HepG2 (cell line): ENCODE measurements around the gene PFDN2. TPM values are rescaled to one million over a fixed set of nuclear protein-coding genes. Genes with fewer than 3 reads are reported as not detected.
A peak's percentile ranks its signal among the peaks of the same experiment; 100 is the strongest.

Experiments used
- ATAC-seq: fragments of 200-7000 bp; cut with Tn5 transposase; 3 replicates; pipeline ENCODE4 v1.9.1; 2020; ENCODE audit warnings: mild to moderate bottlenecking, moderate library complexity
- BruUV-seq: library from RNA; stranded (reverse); fragments of 400-500 nt; replicated peaks from 2 replicates; lab custom pipeline; 2021; lab: Mats Ljungman, UMichigan
- CTCF ChIA-PET: fragments of 300-600 bp; formaldehyde crosslinking; extraction: SDS; loops from one replicate; lab custom pipeline; 2021; ENCODE audit warnings: low total read pairs, inconsistent platforms, low intra/inter-chr PET ratio; lab: Yijun Ruan, JAX
- POLR2A ChIA-PET: fragments of 350-600 bp; sonication (Branson Sonifier 250); formaldehyde crosslinking; loops from one replicate; lab custom pipeline; 2020; ENCODE audit warnings: antibody characterized with exemption, inconsistent platforms; lab: Yijun Ruan, JAX
- DNase-seq: peaks from one replicate; pipeline ENCODE4 v3.0.0-alpha.2; 2015; ENCODE audit warnings: low spot score
- FAIRE-seq: peaks from 3 replicates; lab custom pipeline; 2011; peaks lifted over from hg19 to GRCh38; lab: Jason Lieb, UNC
- H2AFZ ChIP-seq: one replicate; pipeline ENCODE4 v1.6.1; 2011; ENCODE audit warnings: low read length, inconsistent platforms
- H3K27ac ChIP-seq: fragments of 300-600 bp; 3 replicates; pipeline ENCODE4 v1.8.0; 2011; ENCODE audit warnings: mixed run types, mild to moderate bottlenecking, mixed read lengths, low read length, inconsistent platforms; ENCODE audit not compliant: insufficient read depth; ENCODE audit errors: extremely low read length
- H3K27me3 ChIP-seq, 2 experiments: fragments of 200-600 bp in 1 of 2; 2 replicates in 1 of 2; 3 replicates in 1 of 2; pipeline versions ENCODE4 v1.6.0 to v1.8.0; 2011; ENCODE audit warnings: low read length in 2 of 2, mild to moderate bottlenecking in 2 of 2, moderate library complexity in 2 of 2, inconsistent platforms in 1 of 2; ENCODE audit not compliant: insufficient read depth in 2 of 2, control insufficient read depth in 1 of 2
- H3K36me3 ChIP-seq, 2 experiments: fragments of 200-600 bp in 1 of 2; replicated peaks in 1 of 2; 2 replicates in 1 of 2; 3 replicates in 1 of 2; pipeline versions ENCODE4 v1.5.1 to v1.8.0; 2011; ENCODE audit warnings: low read length in 2 of 2, inconsistent platforms in 1 of 2; ENCODE audit not compliant: insufficient read depth in 2 of 2, control insufficient read depth in 1 of 2
- H3K4me1 ChIP-seq: 2 replicates; pipeline ENCODE4 v1.5.1; 2012; ENCODE audit warnings: low read length, inconsistent platforms; ENCODE audit not compliant: insufficient read depth
- H3K4me2 ChIP-seq: 2 replicates; pipeline ENCODE4 v1.6.0; 2011; ENCODE audit warnings: low read depth, low read length, inconsistent platforms
- H3K4me3 ChIP-seq, 3 experiments: fragments of 200-600 bp in 1 of 3; sonication (generic), shearing (Covaris generic) in 1 of 3; replicated peaks in 1 of 3; 2 replicates each; pipeline ENCODE4 v1.5.1; 2011 to 2016; ENCODE audit warnings: low read length in 3 of 3, inconsistent platforms in 2 of 3, low read depth in 2 of 3, mild to moderate bottlenecking in 2 of 3, control low read depth in 1 of 3, mixed read lengths in 1 of 3; ENCODE audit not compliant: insufficient read depth in 1 of 3
- H3K79me2 ChIP-seq: one replicate; pipeline ENCODE4 v1.6.1; 2011; ENCODE audit warnings: low read length, inconsistent platforms; ENCODE audit not compliant: insufficient read depth
- H3K9ac ChIP-seq: 2 replicates; pipeline ENCODE4 v1.6.0; 2011; ENCODE audit warnings: mild to moderate bottlenecking, low read depth, low read length, inconsistent platforms; ENCODE audit not compliant: insufficient read depth
- H3K9me3 ChIP-seq: 2 replicates; pipeline ENCODE4 v1.5.1; 2012; ENCODE audit warnings: mild to moderate bottlenecking, low read length
- H4K20me1 ChIP-seq: 2 replicates; pipeline ENCODE4 v1.6.0; 2011; ENCODE audit warnings: inconsistent platforms, mild to moderate bottlenecking, low read length, moderate library complexity; ENCODE audit not compliant: insufficient read depth
- DPF2 ChIP-seq: sonication (generic); formaldehyde crosslinking; IDR thresholded peaks from 2 replicates; pipeline ENCODE4 v1.4.0; 2020; ENCODE audit warnings: mild to moderate bottlenecking, low read depth, missing genetic modification reagents, borderline replicate concordance
- POLR2AphosphoS5 ChIP-seq: IDR thresholded peaks from 2 replicates; pipeline ENCODE4 v1.6.1; 2012; ENCODE audit warnings: low read depth, low read length
- ZNF768 ChIP-seq: sonication (generic); formaldehyde crosslinking; IDR thresholded peaks from 2 replicates; pipeline ENCODE4 v1.4.0; 2020; ENCODE audit warnings: missing genetic modification reagents
- WGBS: methylation state at CpG from one replicate; pipeline ENCODE4 v1.1.6; 2017; ENCODE audit warnings: low lambda C conversion rate; 5-methylcytosine and 5-hydroxymethylcytosine counted together
- in situ Hi-C: cut with HindIII; loops from 2 replicates; pipeline ENCODE4 v1.10.0; 2017; ENCODE audit warnings: low pct_unique_long_range_greater_than_20kb; ENCODE audit not compliant: extremely low pct_ligation_motif_present
- intact Hi-C: fragments of 100-400 bp; cut with micrococcal nuclease; formaldehyde crosslinking; loops from one replicate; pipeline ENCODE4 v1.10.0; 2022; ENCODE audit not compliant: unreplicated experiment
- polyA plus RNA-seq, 8 experiments: library from polyadenylated mRNA; depleted of rRNA in 3 of 8; stranded (reverse) in 7 of 8; unstranded in 1 of 8; fragments of >200 nt; fragmentation: Illumina TruSeq in 4 of 8; extraction: Trizol in 4 of 8; gene quantifications; 2 replicates each; pipeline versions ENCODE4 v1.2.1 to v1.2.3, GENCODE V29; 2011 to 2016; ENCODE audit warnings: low read depth in 4 of 8, missing spikeins in 1 of 8, mixed read lengths in 1 of 8; ENCODE audit not compliant: insufficient read depth in 1 of 8
- total RNA-seq, 5 experiments: library from RNA; depleted of rRNA; stranded (reverse); fragments of >200 nt; fragmentation: Illumina TruSeq; extraction: Trizol; gene quantifications; 2 replicates each; pipeline ENCODE4 v1.2.3, GENCODE V29; 2016; ENCODE audit warnings: low read depth in 1 of 5
- TF ChIP-seq, protein P1 (sequence below): sonication (generic); formaldehyde crosslinking; IDR thresholded peaks from one replicate; pipeline ENCODE4 v1.5.1; 2020; ENCODE audit warnings: mild to moderate bottlenecking, missing genetic modification reagents; ENCODE audit errors: not compliant biosample characterization

PFDN2 gene
- total and polyA plus RNA-seq, 2 of the 13 experiments (the other 11 are each of a cell fraction or from before 2014, with no cell fraction given), result 62.6 to 63.6 TPM

- no peaks in the 10 kb centered on the region for H3K27me3 ChIP-seq
- WGBS, result 61% methylated on average over 4 of the region's 4 CpGs
- ChIA-PET POLR2A (interaction anchor here (1.5 kb wide), 1 partner anchor 9 kb away, joined by 6 read pairs; the partner anchor contains the start of gene USF1), CTCF (no interaction called here)
- no peak overlapping the region for H3K9ac ChIP-seq
- H3K4me3 ChIP-seq, result no peak overlapping the region
- BruUV-seq, result no TSS peak
- TF ChIP-seq DPF2, result no peak
- H3K4me1 ChIP-seq, result peaks cover 10% of the 10 kb centered on the region
- in situ Hi-C loops (loop anchor here (5.0 kb wide), 1 partner anchor 48 kb away; no protein-coding TSS in a partner anchor), intact Hi-C loops (no loop called here)
- no peak overlapping the region for H3K4me2 ChIP-seq
- H3K36me3 ChIP-seq, result no peaks in the 10 kb centered on the region
- H3K9me3 ChIP-seq, result no peaks in the 10 kb centered on the region
- FAIRE-seq, result no peak
- H2AFZ ChIP-seq, result no peak overlapping the region
- no peaks in the 10 kb centered on the region for H4K20me1 ChIP-seq
- ATAC-seq, result no peak
- no peak overlapping the region for H3K27ac ChIP-seq
- H3K79me2 ChIP-seq, result no peaks in the 10 kb centered on the region
- no peak for DNase-seq
These were observed 63.6 kb downstream of the PFDN2 start for GRCh38 chr1:161054232-161054631.

GRCh38 chr1:161052899-161053298, 64.9 kb downstream of the PFDN2 start:
- H3K4me2 ChIP-seq, result no peak overlapping the region
- no peak for FAIRE-seq
- peaks cover 10% of the 10 kb centered on the region for H3K4me1 ChIP-seq
- intact Hi-C loops, result no loop called here
- H3K9me3 ChIP-seq, result no peaks in the 10 kb centered on the region
- DNase-seq, result no peak
- WGBS, result 40% methylated on average over 2 of the region's 3 CpGs
- no peak overlapping the region for H3K9ac ChIP-seq
- H3K27me3 ChIP-seq, result no peaks in the 10 kb centered on the region
- H3K27ac ChIP-seq, result no peak overlapping the region
- POLR2A ChIA-PET, result no interaction called here
- TF ChIP-seq POLR2AphosphoS5, result no peak
- TF ChIP-seq ZNF768 (CRISPR knock-in tag), result 0 out of 2 replicates have a peak, but pooled peaks have one; percentile 26
- TF ChIP-seq, protein P1, sequence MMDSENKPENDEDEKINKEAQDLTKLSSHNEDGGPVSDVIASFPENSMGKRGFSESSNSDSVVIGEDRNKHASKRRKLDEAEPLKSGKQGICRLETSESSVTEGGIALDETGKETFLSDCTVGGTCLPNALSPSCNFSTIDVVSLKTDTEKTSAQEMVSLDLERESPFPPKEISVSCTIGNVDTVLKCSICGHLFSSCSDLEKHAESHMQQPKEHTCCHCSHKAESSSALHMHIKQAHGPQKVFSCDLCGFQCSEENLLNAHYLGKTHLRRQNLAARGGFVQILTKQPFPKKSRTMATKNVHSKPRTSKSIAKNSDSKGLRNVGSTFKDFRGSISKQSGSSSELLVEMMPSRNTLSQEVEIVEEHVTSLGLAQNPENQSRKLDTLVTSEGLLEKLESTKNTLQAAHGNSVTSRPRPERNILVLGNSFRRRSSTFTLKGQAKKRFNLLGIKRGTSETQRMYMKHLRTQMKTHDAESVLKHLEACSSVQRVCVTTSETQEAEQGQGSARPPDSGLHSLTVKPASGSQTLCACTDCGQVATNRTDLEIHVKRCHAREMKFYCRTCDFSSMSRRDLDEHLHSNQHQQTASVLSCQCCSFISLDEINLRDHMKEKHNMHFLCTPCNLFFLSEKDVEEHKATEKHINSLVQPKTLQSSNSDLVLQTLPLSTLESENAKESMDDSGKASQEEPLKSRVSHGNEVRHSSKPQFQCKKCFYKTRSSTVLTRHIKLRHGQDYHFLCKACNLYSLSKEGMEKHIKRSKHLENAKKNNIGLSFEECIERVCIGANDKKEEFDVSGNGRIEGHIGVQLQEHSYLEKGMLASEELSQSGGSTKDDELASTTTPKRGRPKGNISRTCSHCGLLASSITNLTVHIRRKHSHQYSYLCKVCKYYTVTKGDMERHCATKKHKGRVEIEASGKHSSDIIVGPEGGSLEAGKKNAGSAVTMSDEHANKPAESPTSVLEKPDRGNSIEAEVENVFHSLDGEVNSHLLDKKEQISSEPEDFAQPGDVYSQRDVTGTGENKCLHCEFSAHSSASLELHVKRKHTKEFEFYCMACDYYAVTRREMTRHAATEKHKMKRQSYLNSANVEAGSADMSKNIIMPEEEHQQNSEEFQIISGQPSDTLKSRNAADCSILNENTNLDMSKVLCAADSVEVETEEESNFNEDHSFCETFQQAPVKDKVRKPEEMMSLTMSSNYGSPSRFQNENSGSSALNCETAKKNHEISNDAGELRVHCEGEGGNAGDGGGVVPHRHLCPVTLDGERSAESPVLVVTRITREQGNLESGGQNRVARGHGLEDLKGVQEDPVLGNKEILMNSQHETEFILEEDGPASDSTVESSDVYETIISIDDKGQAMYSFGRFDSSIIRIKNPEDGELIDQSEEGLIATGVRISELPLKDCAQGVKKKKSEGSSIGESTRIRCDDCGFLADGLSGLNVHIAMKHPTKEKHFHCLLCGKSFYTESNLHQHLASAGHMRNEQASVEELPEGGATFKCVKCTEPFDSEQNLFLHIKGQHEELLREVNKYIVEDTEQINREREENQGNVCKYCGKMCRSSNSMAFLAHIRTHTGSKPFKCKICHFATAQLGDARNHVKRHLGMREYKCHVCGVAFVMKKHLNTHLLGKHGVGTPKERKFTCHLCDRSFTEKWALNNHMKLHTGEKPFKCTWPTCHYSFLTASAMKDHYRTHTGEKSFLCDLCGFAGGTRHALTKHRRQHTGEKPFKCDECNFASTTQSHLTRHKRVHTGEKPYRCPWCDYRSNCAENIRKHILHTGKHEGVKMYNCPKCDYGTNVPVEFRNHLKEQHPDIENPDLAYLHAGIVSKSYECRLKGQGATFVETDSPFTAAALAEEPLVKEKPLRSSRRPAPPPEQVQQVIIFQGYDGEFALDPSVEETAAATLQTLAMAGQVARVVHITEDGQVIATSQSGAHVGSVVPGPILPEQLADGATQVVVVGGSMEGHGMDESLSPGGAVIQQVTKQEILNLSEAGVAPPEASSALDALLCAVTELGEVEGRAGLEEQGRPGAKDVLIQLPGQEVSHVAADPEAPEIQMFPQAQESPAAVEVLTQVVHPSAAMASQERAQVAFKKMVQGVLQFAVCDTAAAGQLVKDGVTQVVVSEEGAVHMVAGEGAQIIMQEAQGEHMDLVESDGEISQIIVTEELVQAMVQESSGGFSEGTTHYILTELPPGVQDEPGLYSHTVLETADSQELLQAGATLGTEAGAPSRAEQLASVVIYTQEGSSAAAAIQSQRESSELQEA (CRISPR knock-in tag), result no peak
- no peaks in the 10 kb centered on the region for H3K79me2 ChIP-seq
- in situ Hi-C loops, result loop anchor here (5.0 kb wide), 1 partner anchor 49 kb away; no protein-coding TSS in a partner anchor
- ATAC-seq, result no peak
- H2AFZ ChIP-seq, result no peak overlapping the region
- BruUV-seq, result no TSS peak
- H3K4me3 ChIP-seq, result no peak overlapping the region
- no peaks in the 10 kb centered on the region for H3K36me3 ChIP-seq
- H4K20me1 ChIP-seq, result no peaks in the 10 kb centered on the region
- CTCF ChIA-PET, result no interaction called here
